Measurements from ENCODE around the gene ZNF121.

The ZNF121 gene

DNA sequence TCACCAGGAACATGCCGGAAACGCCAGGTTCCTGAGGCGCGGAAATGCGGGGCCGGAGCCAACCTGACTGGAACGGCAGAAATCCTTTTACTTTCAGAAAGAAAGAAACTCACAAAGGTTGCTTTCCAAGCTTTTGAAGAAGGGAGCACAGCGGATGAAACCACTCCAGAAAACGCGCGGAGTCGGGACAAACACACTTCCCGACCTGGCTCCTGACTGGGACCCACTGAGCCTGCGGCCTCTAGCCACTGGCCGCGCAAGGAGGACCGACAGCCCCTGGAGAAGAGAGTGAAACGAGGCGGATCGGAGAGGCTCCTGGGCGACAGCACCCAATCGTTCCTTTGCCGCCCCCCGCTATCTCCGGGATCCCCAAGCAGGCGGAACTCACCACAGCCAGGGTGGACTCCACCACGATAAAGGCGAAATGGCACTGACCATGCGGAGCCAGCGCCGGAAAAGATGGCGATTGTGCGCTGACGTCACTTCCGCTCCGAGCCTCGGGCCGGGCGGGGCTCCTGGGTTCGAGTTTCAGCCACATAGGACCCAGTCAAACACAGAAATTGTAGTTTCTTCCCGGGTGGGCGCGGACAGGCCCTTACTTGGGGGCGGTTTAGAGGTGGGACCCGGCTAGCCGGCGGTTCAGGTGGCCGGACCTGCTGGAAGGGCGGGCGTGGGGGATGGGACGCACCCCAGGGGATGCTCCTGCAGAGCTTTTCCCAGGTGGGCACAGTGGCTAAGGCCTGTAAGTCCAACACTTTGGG lies at the start of gene ZNF121:
TSS of gene ZNF121 (minus strand) at position 432 of the 761 bp plus-strand sequence. CDS start 16,407 bp downstream, outside the sequence.
- H3F3A ChIP-seq (ENCODE audit: control insufficient read depth, insufficient read depth), result no peaks in the 10 kb centered on the region
- TF ChIP-seq, protein P1, sequence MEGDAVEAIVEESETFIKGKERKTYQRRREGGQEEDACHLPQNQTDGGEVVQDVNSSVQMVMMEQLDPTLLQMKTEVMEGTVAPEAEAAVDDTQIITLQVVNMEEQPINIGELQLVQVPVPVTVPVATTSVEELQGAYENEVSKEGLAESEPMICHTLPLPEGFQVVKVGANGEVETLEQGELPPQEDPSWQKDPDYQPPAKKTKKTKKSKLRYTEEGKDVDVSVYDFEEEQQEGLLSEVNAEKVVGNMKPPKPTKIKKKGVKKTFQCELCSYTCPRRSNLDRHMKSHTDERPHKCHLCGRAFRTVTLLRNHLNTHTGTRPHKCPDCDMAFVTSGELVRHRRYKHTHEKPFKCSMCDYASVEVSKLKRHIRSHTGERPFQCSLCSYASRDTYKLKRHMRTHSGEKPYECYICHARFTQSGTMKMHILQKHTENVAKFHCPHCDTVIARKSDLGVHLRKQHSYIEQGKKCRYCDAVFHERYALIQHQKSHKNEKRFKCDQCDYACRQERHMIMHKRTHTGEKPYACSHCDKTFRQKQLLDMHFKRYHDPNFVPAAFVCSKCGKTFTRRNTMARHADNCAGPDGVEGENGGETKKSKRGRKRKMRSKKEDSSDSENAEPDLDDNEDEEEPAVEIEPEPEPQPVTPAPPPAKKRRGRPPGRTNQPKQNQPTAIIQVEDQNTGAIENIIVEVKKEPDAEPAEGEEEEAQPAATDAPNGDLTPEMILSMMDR (IDR thresholded peaks at IDR 0.05; ENCODE audit: low read depth, low read length, poor library complexity, severe bottlenecking), result no peak
- no peak for TF ChIP-seq EZH2phosphoT487 (IDR thresholded peaks at IDR 0.05; ENCODE audit: borderline replicate concordance, low read length)
- peak within 1 kb of the TSS; percentile 95 for H3K4me3 ChIP-seq (ENCODE audit: low read length)
- peaks cover 23% of the 10 kb centered on the region for H3K9me3 ChIP-seq (ENCODE audit: control insufficient read depth, insufficient read depth, low read length)
- H3K27ac ChIP-seq (ENCODE audit: low read depth, low read length), result peak within 1 kb of the TSS; percentile 59
- peaks cover 54% of the 10 kb centered on the region for H3K79me2 ChIP-seq (ENCODE audit: control insufficient read depth, low read length)
- peaks cover 46% of the 10 kb centered on the region for H3K36me3 ChIP-seq (ENCODE audit: control insufficient read depth, low read length)
- H3K4me2 ChIP-seq (ENCODE audit: low read length), result peak within 1 kb of the TSS; percentile 78
- H3K4me1 ChIP-seq (ENCODE audit: control insufficient read depth, low read length), result peaks cover 15% of the 10 kb centered on the region
- no peaks in the 10 kb centered on the region for H3K9me2 ChIP-seq (replicated peaks; ENCODE audit: control insufficient read depth, low read length)
- H3K27me3 ChIP-seq (ENCODE audit: control insufficient read depth, low read length), result no peaks in the 10 kb centered on the region
- H4K20me1 ChIP-seq (ENCODE audit: control insufficient read depth, insufficient read depth, low read depth, low read length), result no peaks in the 10 kb centered on the region

DNA sequence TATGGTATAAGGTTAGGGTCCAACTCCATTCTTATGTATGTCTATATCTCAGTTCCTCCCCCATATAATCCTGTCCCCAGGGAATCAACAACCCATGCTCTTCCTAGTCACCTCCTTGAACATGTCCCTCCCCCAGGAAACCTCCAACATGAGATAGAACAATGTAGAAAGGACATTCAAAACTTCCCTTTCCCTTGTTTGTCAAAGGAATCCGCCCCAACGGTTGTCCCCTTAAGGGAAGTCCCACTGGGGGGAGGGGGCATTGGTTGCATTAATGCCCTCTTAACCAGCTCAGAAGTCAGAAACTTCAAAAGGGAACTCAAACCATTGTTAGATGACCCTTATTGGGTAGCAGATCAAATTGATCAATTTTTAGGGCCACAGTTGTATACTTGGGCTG lies 43.6 kb upstream of the ZNF121 start:
- Histone ChIP-seq H4K20me1 (ENCODE audit: control insufficient read depth, insufficient read depth, low read depth, low read length) (no peaks in the 10 kb centered on the region), H3K9me3 (ENCODE audit: control insufficient read depth, insufficient read depth, low read length) (no peaks in the 10 kb centered on the region), H3K27me3 (ENCODE audit: control insufficient read depth, low read length) (no peaks in the 10 kb centered on the region), H3K4me3 (ENCODE audit: low read length) (no peak overlapping the region), H3K4me1 (ENCODE audit: control insufficient read depth, low read length) (no peaks in the 10 kb centered on the region), H3K27ac (ENCODE audit: low read depth, low read length) (no peak overlapping the region), H3K36me3 (ENCODE audit: control insufficient read depth, low read length) (peaks cover 8% of the 10 kb centered on the region; the same call in 1 of the 2 replicates), H3K9me2 (replicated peaks; ENCODE audit: control insufficient read depth, low read length) (no peaks in the 10 kb centered on the region), H3K79me2 (ENCODE audit: control insufficient read depth, low read length) (no peaks in the 10 kb centered on the region), H3K4me2 (ENCODE audit: low read length) (no peak overlapping the region), H3F3A (ENCODE audit: control insufficient read depth, insufficient read depth) (no peaks in the 10 kb centered on the region)
- TF ChIP-seq, protein P1 (IDR thresholded peaks at IDR 0.05; ENCODE audit: low read depth, low read length, poor library complexity, severe bottlenecking), result no peak
- TF ChIP-seq EZH2phosphoT487 (IDR thresholded peaks at IDR 0.05; ENCODE audit: borderline replicate concordance, low read length), result no peak

- Histone ChIP-seq H4K20me1 (ENCODE audit: control insufficient read depth, insufficient read depth, low read depth, low read length) (no peaks in the 10 kb centered on the region), H3K9me3 (ENCODE audit: control insufficient read depth, insufficient read depth, low read length) (no peaks in the 10 kb centered on the region), H3K9me2 (replicated peaks; ENCODE audit: control insufficient read depth, low read length) (no peaks in the 10 kb centered on the region), H3K36me3 (ENCODE audit: control insufficient read depth, low read length) (peaks cover 18% of the 10 kb centered on the region), H3K27me3 (ENCODE audit: control insufficient read depth, low read length) (no peaks in the 10 kb centered on the region), H3K27ac (ENCODE audit: low read depth, low read length) (no peak overlapping the region), H3F3A (ENCODE audit: control insufficient read depth, insufficient read depth) (no peaks in the 10 kb centered on the region; the same call in 1 of the 2 replicates), H3K79me2 (ENCODE audit: control insufficient read depth, low read length) (peaks cover 24% of the 10 kb centered on the region), H3K4me3 (ENCODE audit: low read length) (no peak overlapping the region), H3K4me2 (ENCODE audit: low read length) (peak overlapping the region; percentile 26; the same call in 1 of the 2 replicates), H3K4me1 (ENCODE audit: control insufficient read depth, low read length) (peaks cover 15% of the 10 kb centered on the region)
- TF ChIP-seq, protein P1 (IDR thresholded peaks at IDR 0.05; ENCODE audit: low read depth, low read length, poor library complexity, severe bottlenecking), result no peak
- TF ChIP-seq EZH2phosphoT487 (IDR thresholded peaks at IDR 0.05; ENCODE audit: borderline replicate concordance, low read length), result no peak
Observed at GRCh38 chr19:9622531-9622930, 38.2 kb upstream of the ZNF121 start.
